Mesodermal cell (in vitro differentiated cells): Measurements from ENCODE around the gene NOS3.

Experiments
- H3K27ac ChIP-seq: 2 replicates; pipeline ENCODE4 v1.7.0; 2013; ENCODE audit warnings: mild to moderate bottlenecking, low read depth, low read length, moderate library complexity; ENCODE audit not compliant: severe bottlenecking
- H3K36me3 ChIP-seq: 2 replicates; pipeline ENCODE4 v1.7.1; 2013; ENCODE audit warnings: mild to moderate bottlenecking, low read length, moderate library complexity; ENCODE audit not compliant: control insufficient read depth, insufficient read depth
- H3K4me1 ChIP-seq: one replicate; pipeline ENCODE4 v1.7.1; 2013; ENCODE audit warnings: mild to moderate bottlenecking, low read length; ENCODE audit not compliant: insufficient read depth, control insufficient read depth, poor library complexity, severe bottlenecking
- H3K4me3 ChIP-seq: 2 replicates; pipeline ENCODE4 v1.7.0; 2013; ENCODE audit warnings: low read length, control low read depth, mild to moderate bottlenecking; ENCODE audit not compliant: insufficient read depth, poor library complexity, severe bottlenecking; ENCODE audit errors: extremely low read depth
- H3K9me3 ChIP-seq: 2 replicates; pipeline ENCODE4 v1.7.1; 2013; ENCODE audit warnings: mild to moderate bottlenecking, low read length, moderate library complexity; ENCODE audit not compliant: control insufficient read depth
- WGBS, 2 experiments: methylation state at CpG; one replicate each; pipeline ENCODE4 v1.1.5; 2013; ENCODE audit warnings: missing lambda C conversion rate in 2 of 2; ENCODE audit not compliant: insufficient coverage in 2 of 2; 5-methylcytosine and 5-hydroxymethylcytosine counted together

NOS3 gene

DNA sequence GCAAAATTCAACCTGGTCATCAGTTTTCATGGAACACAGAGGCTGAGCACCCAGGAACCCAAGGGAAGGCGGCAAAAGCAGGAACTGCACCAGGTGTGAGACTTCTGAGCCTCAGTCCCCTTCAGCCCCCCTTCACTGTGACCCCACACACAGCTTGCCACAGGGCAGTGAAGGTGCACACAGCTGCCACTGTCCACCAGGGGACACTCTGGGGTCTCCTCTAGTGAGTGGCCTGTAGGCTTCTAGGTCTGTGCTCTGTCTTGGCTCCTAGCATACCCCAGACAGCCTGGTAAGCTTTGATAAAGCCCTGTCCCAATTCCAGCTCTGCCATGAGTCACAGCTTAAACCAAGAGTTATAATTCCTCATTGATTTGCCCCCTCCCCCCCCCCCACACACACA, 24.8 kb upstream of the NOS3 start:
- Histone ChIP-seq H3K27ac (no peak overlapping the region), H3K9me3 (no peaks in the 10 kb centered on the region), H3K36me3 (no peaks in the 10 kb centered on the region), H3K4me1 (peaks cover 38% of the 10 kb centered on the region), H3K4me3 (no peak overlapping the region)
- WGBS, 2 experiments = 75 to 88% methylated on average over 1 of the region's 1 CpG

DNA sequence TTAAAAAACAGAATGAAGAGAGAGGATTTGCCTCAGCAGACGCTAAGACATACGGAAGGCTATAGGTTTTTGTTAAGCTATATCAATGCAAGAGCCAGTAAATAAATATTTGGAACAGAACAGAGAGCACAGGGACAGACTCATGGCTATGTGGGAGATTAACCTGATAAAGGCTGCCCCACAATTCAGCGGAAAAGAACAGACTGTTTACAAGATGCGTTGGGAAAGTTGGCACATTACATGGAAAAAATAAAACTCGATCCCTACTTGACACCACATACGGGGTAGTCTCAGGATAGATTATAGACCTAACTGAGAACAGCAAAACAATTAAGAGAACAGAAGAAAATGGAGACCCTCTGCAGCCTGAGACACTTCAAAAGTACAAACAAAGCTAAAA, 23.5 kb upstream of the NOS3 start:
- Histone ChIP-seq H3K27ac (no peak overlapping the region), H3K36me3 (no peaks in the 10 kb centered on the region), H3K4me3 (no peak overlapping the region), H3K9me3 (no peaks in the 10 kb centered on the region), H3K4me1 (peaks cover 27% of the 10 kb centered on the region)
- 85 to 88% methylated on average over 4 to 5 of the region's 6 CpGs for WGBS, 2 experiments

DNA sequence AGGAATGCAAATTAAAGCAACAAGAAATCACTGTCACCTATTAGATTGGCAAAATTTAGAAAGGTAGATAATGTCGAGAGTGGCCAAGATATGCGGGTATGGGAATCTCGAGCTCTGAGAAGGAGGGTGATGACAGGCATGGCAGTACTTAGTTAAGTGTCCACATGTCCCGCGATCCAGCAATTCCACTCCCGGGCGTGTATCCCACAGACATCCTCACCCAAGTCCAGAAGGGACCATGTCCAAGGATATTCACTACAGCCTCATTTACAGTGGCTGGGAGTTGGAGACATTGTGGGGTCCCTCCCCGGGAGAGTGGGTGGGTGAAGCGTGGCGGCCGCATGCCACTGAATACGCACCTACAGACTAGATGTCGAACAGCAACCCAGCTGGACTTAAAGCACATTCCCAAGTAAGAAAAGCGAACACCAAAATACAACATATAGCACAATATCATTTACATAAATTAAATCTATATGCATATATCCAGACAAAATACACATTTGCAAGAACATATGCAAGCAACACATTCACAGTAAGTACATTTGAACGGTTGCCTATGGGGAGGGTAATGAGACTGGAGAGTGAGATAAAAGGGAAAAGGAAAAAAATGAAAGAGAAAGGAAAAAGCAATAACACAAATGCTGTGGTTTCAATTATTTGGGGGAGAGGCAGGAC, 22.6 kb upstream of the NOS3 start:
- 90 to 100% methylated on average over 8 to 11 of the region's 15 CpGs for WGBS, 2 experiments
- no peaks in the 10 kb centered on the region for H3K9me3 ChIP-seq
- no peak overlapping the region for H3K27ac ChIP-seq
- peaks cover 19% of the 10 kb centered on the region for H3K4me1 ChIP-seq
- no peaks in the 10 kb centered on the region for H3K36me3 ChIP-seq
- H3K4me3 ChIP-seq = no peak overlapping the region

DNA sequence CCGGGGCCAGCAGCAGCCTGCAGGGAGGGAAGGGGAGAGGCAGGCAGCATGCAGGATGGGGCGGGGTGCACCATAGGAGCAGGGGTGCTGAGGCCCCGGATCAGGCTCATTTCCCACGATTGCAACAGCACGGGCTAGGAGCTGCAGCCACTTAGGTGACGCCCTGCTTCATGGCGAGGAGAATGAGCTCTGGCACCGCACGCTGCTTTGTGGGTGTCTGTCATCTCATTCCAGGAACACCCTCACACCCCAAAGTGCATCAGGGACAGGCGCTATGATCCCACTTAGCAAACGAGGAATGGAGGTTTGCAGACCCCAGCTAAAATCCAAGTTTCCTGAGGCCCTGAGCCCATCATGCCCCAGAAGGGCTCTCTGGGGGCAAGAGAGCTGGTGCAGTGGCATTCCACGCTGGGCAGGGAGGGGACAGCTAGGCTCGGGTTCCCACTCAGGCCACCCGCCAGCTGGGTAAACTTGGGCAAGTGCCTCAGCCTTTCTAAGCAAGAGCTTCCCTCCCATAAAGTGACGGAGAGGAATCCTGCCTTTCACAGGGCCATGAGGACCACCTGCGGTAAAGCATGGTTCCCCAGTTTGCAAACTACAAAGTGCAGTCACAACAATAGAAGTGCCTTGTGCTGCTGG, 22.0 kb upstream of the NOS3 start:
- no peaks in the 10 kb centered on the region for H3K9me3 ChIP-seq
- H3K4me1 ChIP-seq = peaks cover 19% of the 10 kb centered on the region
- WGBS, 2 experiments = 77 to 82% methylated on average over 13 to 16 of the region's 16 CpGs
- H3K4me3 ChIP-seq = no peak overlapping the region
- no peak overlapping the region for H3K27ac ChIP-seq
- H3K36me3 ChIP-seq = no peaks in the 10 kb centered on the region

DNA sequence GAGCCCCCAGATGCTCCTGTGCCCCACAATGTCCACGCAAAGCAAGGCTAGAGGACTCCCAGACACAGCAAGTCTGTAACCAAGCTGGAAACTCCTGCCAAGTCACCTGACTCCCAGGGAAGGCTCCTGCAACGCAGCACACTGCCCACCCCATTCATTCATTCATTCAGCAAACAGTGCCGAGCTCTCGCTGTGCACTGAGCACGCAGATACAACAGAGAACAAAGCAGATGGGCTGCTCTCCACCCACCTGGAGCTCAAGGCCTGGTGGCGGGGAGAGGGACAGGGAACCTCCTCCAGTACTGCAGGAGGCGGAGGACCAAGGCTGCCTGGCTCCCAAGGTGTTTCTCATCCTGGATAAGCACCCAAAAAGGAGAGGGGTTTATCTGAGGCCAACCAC, 21.3 kb upstream of the NOS3 start:
- Histone ChIP-seq H3K4me1 (peaks cover 13% of the 10 kb centered on the region), H3K4me3 (no peak overlapping the region)
- WGBS, 2 experiments = 70 to 87% methylated on average over 4 to 5 of the region's 7 CpGs

DNA sequence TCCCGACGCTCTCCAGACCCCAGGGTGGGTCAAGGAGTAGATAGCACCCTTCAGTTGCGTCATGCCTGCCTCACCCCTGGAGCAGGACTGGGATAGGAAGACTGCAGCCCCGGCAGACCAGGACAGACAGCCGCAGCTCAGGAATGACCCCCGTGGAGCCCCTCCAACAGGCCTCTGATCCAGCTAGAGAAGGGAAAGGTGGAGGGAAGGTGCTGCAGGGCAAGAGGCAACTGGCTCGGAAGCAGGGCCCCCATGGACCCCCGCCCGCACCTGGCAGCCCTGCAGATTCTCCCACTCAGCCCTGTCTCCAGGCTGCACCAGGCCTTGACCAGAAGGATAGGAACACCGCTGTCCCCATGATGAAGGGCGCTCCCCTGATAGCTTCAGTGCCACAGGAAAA, 20.4 kb upstream of the NOS3 start:
- Histone ChIP-seq H3K27ac (peak overlapping the region; percentile 29), H3K9me3 (no peaks in the 10 kb centered on the region), H3K4me3 (no peak overlapping the region), H3K4me1 (peaks cover 4% of the 10 kb centered on the region), H3K36me3 (no peaks in the 10 kb centered on the region)
- 77 to 79% methylated on average over 11 of the region's 11 CpGs for WGBS, 2 experiments

More for the DNA sequence above, 21.3 kb upstream of the NOS3 start:
- no peaks in the 10 kb centered on the region for H3K9me3 ChIP-seq
- H3K36me3 ChIP-seq = no peaks in the 10 kb centered on the region
- no peak overlapping the region for H3K27ac ChIP-seq

DNA sequence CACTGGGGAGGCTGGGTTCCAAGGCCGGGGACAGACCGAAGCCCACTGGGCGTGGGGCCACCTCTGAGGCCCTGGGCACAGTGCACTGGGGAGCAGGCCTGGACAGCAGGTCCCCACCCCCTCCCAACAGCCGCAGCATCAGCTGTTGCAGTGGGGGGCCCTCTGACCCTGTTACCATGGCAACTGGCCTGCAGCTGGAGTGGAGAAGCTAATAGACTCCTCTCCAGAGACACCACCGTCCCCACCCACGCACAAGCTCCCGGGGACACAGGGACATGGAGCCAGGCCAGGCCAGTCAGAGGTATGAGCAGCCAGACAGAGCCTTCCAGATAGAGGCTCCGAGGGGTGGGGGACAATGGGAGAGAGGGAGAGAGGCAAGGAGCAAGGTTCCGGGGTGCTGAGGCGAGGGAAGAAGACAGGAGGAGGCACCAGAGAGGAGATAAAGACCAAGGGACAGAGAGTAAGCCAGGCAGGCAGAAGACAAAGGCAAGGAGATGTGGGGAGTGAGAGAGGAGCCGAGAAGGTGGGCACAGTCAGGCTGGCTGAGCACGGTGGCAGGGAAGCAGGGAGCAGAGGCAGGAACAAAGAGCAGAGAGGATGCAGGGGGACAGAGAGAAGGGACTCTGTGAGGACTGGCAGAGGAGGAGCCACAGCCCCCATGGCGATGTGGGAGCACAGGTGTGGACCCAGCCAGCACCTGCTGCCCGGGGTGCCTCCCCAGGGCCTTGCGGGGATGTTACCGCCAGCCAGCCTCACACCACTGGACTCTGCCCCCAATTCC, 19.4 kb upstream of the NOS3 start:
- Histone ChIP-seq H3K36me3 (no peaks in the 10 kb centered on the region), H3K9me3 (no peaks in the 10 kb centered on the region), H3K4me1 (peaks cover 4% of the 10 kb centered on the region), H3K4me3 (no peak overlapping the region), H3K27ac (peak overlapping the region; percentile 6)
- 68 to 73% methylated on average over 11 to 14 of the region's 16 CpGs for WGBS, 2 experiments

DNA sequence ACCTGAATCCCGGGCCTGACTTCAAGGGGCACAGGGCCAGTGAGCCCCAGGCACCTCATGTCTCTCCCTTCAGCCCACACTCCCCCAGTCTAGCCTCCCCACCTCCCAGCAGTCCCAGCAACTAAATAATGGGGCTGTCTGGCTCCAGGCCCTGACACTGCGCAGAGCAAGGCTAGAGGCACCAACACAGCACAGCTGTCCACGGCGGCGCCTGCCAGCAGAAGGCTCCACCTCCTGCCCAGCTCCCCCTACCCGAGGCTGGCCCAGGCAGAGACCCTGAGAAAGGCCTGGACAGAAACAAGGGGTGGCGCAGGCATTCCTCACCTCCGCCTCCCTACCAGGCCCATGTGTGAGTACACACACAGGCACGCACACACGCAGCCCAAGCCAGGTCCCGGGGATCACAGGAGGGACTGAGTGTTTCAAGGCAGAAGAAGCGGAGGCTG, 18.8 kb upstream of the NOS3 start:
- 83 to 86% methylated on average over 12 of the region's 12 CpGs for WGBS, 2 experiments
- no peaks in the 10 kb centered on the region for H3K36me3 ChIP-seq
- H3K4me1 ChIP-seq = peaks cover 9% of the 10 kb centered on the region
- no peak overlapping the region for H3K4me3 ChIP-seq
- no peaks in the 10 kb centered on the region for H3K9me3 ChIP-seq
- H3K27ac ChIP-seq = peak overlapping the region; percentile 6

DNA sequence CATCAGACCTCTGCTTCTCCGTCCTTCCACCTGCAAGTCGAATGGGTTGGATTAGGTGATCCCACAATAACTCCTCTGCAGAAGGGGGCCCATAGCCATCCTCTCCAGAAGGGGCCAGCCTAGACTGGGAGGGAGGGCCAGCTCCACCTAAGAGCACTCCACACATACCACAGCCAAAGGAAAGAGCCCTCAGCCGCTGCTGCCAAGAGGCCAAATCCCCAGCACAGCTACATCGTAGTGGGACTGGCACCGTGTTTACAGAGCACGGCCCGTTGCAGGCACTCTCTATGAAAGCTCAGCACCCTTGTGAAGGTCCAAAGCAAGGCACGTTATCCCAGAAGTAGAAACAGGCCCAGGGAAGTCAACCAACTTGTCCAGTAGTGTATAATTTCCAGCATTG, 18.1 kb upstream of the NOS3 start:
- peaks cover 13% of the 10 kb centered on the region for H3K4me1 ChIP-seq

DNA sequence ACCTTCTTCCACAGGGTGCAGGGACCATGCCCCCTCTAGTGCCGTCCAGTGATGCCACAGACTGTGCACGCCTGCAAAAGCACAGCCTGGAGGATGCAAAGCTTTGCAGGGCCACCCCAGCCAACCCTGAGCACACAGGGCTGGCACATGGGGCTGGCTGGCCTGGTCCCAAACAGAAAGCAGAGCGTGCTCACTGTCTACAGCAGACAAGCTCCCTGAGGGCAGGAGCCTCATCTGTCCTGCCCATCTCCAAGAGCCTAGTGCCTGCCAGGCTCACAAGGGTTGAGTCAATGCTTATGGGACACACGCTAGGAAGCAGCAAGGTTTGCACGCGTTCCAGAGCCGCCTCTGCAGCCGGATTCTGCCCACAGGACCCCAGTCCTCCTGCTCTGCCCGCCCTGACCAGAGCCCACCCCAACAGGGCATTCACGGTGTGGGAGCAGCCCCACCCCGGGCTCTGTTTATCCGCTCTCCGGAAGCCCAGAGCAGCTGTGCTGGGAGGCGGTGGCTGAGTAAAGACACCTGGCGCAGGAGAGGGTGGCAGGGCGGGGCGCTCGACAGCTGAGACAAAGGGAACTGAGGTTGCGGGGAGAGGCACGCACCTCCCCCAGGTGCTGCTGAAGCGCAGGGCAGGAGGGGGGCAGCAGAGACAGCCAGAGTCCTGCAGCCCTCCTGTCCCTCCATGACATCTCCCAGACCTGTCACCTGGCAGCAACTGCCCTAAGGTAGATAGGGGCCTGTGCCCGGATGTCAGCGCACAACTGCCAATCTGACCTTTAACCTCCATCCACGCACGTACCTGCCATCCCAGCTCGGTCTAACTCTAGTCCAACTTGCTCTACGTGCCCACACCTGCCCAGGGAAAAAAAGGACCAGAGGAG, 17.0 kb upstream of the NOS3 start:
- H3K27ac ChIP-seq = no peak overlapping the region
- no peaks in the 10 kb centered on the region for H3K9me3 ChIP-seq
- H3K4me1 ChIP-seq = peaks cover 13% of the 10 kb centered on the region
- WGBS, 2 experiments = 79 to 86% methylated on average over 24 to 27 of the region's 27 CpGs
- no peaks in the 10 kb centered on the region for H3K36me3 ChIP-seq
- no peak overlapping the region for H3K4me3 ChIP-seq

More for the DNA sequence above, 18.1 kb upstream of the NOS3 start:
- Histone ChIP-seq H3K9me3 (no peaks in the 10 kb centered on the region), H3K27ac (no peak overlapping the region), H3K36me3 (no peaks in the 10 kb centered on the region), H3K4me3 (no peak overlapping the region)
- WGBS, 2 experiments = 93% methylated on average over 6 of the region's 8 CpGs
